ENCODE measurements around the gene SHMT1.

SHMT1 gene

DNA sequence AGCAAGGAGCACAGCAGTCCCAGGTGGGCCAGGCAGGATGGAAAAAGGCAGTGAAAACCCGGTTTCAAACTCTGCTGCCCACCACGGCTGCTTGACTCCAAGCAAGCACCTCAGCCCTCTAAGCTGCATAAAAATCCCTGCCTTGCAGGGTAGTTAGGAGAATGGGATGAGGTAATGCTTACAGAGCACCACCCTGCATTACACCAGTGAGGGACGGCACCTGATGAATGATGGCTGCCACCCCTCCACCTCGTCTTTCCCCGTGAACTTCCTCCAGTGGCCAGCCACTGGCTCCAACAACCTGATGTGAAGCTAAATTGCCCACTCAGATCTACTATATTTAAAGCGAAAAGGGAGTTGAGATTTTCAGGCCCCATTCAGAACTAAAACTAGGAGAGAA lies 81.6 kb downstream of the SHMT1 start:
- DNase-seq: no peak

DNA sequence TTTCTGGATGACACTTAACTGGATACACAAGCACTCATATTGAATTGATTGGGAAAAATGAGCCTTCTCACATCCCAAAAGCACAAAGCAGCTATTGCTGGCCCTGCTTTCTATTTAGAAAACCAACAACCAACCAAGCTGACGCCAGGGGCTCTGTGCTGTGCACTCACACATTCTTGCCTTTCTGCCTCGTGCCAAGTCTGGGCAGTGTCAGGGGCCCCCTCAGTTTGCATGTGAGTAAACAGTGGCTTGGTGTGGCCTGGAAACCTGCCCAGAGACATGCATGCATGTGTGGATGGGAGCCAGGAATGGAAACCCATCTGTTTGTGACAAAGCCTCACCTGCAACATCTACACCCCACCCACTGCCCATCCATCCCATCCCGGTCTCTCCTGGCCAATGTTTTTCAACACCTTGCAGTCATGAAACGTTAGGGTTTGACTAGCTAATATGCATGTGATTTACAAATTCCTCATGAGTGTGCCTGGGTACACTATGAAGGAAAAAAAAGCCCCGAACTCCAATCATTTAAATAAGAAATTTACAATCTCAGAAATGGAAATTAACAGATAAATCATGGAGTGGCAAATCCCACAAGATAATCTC lies 82.5 kb downstream of the SHMT1 start:
- no peak for DNase-seq

DNA sequence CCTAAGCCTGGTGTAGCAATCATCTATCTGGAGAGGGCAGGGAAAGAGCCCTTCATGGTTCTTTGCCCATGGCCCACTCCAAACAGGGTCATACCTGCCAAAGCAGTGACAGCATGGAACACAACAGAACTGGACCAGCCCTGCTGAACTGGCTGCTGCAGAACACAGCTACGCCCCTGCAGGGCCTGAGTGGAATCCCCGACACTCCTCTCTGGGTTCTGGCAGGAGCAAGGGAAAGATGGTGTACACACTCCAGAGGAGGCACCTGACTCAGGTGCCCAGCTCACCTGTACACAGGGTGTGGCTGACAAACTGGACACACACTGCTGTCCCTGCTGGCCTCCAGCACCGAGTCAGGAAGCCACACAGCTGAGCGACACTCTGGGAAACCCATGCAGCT lies 83.1 kb downstream of the SHMT1 start:
- DNase-seq: no peak

GRCh38 chr17:18278867-18279266 lies 84.5 kb downstream of the SHMT1 start:
- DNase-seq: peak in 2 of 3 donors; percentile 16 to 35
